ENCODE results near the gene GPATCH11. TPM values are rescaled to one million over a fixed set of nuclear protein-coding genes. Genes with fewer than 3 reads are reported as not detected.

The GPATCH11 gene
- total RNA-seq, 3 donors from 2014 or later = 17.0 to 18.4 (median 17.2) TPM

DNA sequence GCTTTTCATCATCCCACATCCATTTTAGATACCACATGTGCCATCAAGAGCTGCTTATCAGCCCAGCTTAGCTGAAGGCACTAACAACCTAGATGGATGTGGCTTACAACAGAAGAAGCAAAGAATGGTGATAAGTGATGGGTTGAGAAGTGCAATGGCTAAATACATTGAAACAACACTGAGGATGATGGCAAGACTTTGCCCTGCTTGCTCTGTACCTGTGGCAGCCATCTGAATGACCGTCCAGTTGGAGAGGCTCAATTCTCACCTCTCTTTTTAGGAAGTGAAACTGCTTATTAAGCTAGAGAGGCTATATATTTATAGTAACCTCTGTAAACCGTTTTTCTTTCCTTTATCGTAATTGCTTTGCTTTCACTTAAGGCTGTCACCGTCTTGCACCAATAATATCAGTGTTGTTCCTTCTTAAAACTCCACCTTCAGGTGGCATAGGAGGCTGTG, 5.7 kb downstream of the GPATCH11 start:
- peaks cover 26% of the 10 kb centered on the region for H3K36me3 Mint-ChIP-seq (ENCODE audit: insufficient read depth)
- H3K27me3 Mint-ChIP-seq (ENCODE audit: low read depth) = no peaks in the 10 kb centered on the region
- peaks cover 7% of the 10 kb centered on the region for H3K4me1 Mint-ChIP-seq (ENCODE audit: low read depth)
- no peaks in the 10 kb centered on the region for H3K9me3 Mint-ChIP-seq
- ATAC-seq (no peak), DNase-seq (no peak)
- H3K4me3 Mint-ChIP-seq = no peak overlapping the region

DNA sequence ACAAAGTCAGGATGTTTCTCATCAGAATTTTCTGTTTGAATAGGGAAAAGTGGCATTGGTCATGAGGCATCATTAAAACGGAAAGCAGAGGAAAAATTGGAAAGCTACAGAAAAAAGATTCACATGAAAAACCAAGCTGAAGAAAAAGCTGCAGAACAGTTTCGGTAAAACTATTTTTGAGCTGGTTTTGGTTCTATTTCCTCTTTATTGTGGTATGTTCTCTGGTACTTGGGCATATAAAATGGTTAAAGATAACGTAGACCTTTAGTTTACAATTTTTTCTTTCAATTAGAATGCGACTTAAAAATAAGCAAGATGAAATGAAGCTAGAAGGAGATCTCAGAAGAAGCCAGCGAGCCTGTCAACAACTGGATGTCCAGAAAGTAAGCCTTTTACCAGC, 7.6 kb downstream of the GPATCH11 start:
- Mint-ChIP-seq H3K9me3 (no peaks in the 10 kb centered on the region), H3K36me3 (ENCODE audit: insufficient read depth) (peaks cover 31% of the 10 kb centered on the region), H3K4me1 (ENCODE audit: low read depth) (peaks cover 3% of the 10 kb centered on the region), H3K4me3 (no peak overlapping the region), H3K27me3 (ENCODE audit: low read depth) (no peaks in the 10 kb centered on the region)
- no peak for DNase-seq
- ATAC-seq = no peak

DNA sequence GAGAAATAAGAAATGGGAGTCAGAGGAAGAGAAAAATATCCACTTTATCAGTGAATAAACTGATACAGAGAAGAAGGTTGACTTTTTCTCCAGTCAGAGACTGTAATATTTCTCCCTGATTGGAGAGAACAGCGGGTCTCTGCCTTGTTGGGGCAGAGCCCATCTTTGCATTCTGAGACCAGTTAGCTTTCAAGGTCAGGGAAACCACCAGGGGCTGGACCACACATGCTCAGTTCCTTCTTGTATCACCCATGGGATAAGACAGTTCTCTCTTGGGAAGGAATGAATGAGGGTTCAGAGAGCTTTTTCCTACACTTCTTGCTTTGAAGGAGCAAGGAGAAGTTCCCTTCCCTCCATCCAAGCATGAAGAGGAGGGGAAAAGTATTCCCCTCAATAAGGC, 12.2 kb downstream of the GPATCH11 start:
- Mint-ChIP-seq H3K9me3 (no peaks in the 10 kb centered on the region), H3K4me1 (ENCODE audit: low read depth) (no peaks in the 10 kb centered on the region), H3K36me3 (ENCODE audit: insufficient read depth) (peaks cover 45% of the 10 kb centered on the region), H3K27me3 (ENCODE audit: low read depth) (no peaks in the 10 kb centered on the region), H3K4me3 (no peak overlapping the region)
- ATAC-seq (no peak), DNase-seq (no peak)

DNA sequence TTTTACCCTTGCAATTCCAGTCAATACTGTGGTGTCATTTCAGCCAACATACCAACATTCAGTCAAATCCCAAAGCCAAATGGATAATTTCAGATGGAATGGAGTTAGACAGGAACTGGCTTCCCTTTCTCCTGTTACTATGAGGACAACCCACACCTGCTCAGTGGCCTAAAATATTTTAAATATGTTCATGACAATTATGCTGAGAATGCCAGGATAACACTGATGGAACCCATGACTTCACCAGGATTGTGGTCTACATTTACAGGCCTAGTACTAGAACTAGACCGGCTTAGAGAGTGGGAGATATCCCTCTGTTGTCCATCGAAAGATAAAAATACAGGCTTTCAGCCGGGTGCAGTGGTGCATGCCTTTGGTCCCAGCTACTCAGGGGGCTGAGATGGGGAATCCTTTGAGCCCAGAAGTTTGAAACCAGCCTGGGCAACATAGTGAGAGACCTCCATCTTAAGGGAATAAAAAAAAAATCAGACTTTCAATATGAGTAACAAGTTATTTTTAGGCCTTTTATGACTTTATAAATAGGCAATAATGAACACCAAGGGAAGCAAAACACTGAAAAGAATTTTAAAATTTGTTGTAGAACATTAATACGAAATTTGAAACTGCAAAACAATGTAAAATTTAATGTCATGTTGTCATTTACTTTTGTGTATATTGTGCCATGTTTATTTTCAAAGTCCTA, 14.2 kb downstream of the GPATCH11 start:
- ATAC-seq (no peak), DNase-seq (no peak)
- Mint-ChIP-seq H3K9me3 (no peaks in the 10 kb centered on the region), H3K27me3 (ENCODE audit: low read depth) (no peaks in the 10 kb centered on the region), H3K36me3 (ENCODE audit: insufficient read depth) (peaks cover 40% of the 10 kb centered on the region), H3K4me3 (no peak overlapping the region), H3K4me1 (ENCODE audit: low read depth) (no peaks in the 10 kb centered on the region)

DNA sequence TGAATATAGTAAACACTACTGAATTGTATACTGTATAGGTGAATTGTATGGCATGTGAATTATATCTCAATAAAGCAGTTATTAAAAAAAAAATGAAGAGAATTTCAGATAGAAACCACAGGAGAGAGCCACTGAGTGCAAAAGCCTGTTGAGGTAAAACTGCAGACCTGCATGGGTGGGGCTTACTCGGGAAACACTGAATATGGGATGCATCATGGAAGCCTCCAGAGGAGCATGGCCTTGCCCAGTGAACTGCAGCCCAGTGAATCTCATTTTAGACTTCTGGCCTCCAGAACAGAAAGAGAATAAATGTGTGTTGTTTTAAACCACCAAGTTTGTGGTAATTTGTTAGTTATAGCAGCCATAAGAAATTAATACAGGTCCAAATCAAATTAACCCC, 15.7 kb downstream of the GPATCH11 start:
- H3K4me1 Mint-ChIP-seq (ENCODE audit: low read depth) = no peaks in the 10 kb centered on the region
- DNase-seq = no peak
- peaks cover 37% of the 10 kb centered on the region for H3K36me3 Mint-ChIP-seq (ENCODE audit: insufficient read depth)
- no peaks in the 10 kb centered on the region for H3K27me3 Mint-ChIP-seq (ENCODE audit: low read depth)
- no peak overlapping the region for H3K4me3 Mint-ChIP-seq
- no peak for ATAC-seq
- no peaks in the 10 kb centered on the region for H3K9me3 Mint-ChIP-seq

DNA sequence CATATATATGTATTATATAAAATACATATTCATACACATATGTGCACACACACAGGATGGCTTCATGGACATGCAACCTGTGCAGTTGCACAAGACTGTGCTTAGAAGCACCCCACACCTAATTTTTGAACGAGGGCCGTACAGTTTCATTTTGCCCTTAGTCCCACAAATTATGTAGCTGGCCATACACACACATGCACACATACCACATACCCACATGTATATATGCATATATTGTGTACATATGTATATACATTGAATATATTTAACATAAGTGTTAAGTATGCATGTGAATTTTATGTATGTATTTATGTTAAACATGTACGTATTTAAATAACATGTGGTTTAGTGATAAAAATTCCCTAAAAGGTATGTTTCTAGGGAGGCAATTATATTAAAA, 18.3 kb downstream of the GPATCH11 start:
- Mint-ChIP-seq H3K36me3 (ENCODE audit: insufficient read depth) (peaks cover 46% of the 10 kb centered on the region), H3K9me3 (no peaks in the 10 kb centered on the region), H3K4me1 (ENCODE audit: low read depth) (no peaks in the 10 kb centered on the region), H3K4me3 (no peak overlapping the region), H3K27me3 (ENCODE audit: low read depth) (no peaks in the 10 kb centered on the region)
- no peak for ATAC-seq
- no peak for DNase-seq

DNA sequence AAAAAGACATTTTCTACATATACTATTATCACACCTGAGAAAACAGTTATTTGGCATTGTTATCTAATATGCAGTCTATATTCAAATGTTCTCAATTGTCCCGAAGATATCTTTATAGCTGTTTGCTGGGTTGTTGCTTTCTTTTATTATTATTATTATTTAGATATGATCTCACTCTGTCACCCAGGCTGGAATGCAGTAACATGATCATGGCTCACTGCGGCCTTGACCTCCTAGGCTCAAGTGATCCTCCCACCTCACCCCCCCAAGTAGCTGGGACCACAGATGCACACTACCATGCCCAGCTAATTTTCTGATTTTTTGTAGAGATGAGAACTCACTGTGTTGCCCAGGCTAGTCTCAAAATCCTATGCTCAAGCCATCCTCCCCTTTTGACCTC, 19.9 kb downstream of the GPATCH11 start:
- H3K36me3 Mint-ChIP-seq (ENCODE audit: insufficient read depth) = peaks cover 56% of the 10 kb centered on the region
- H3K4me1 Mint-ChIP-seq (ENCODE audit: low read depth) = no peaks in the 10 kb centered on the region
- no peak overlapping the region for H3K4me3 Mint-ChIP-seq
- H3K9me3 Mint-ChIP-seq = no peaks in the 10 kb centered on the region
- no peaks in the 10 kb centered on the region for H3K27me3 Mint-ChIP-seq (ENCODE audit: low read depth)
- no peak for ATAC-seq
- no peak for DNase-seq

DNA sequence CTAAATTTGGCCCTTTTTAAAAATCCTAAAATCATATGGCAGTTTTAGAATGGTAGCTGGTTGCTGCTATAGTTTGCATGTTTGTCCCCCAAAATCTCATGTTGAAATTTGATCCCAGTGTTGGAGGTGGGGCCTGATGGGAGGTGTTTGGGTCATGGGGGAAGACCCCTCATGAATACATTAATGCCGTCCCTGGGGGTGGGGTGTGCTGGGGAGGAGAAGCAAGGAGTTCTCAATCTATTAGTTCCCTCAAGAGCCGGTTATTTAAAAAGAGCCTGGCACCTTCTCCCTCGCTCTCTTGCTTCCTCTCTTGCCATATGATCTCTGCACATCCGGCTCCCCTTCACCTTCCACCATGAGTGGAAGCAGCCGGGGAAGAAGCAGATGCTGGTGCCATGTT, 20.8 kb downstream of the GPATCH11 start:
- H3K27me3 Mint-ChIP-seq (ENCODE audit: low read depth) = no peaks in the 10 kb centered on the region

DNA sequence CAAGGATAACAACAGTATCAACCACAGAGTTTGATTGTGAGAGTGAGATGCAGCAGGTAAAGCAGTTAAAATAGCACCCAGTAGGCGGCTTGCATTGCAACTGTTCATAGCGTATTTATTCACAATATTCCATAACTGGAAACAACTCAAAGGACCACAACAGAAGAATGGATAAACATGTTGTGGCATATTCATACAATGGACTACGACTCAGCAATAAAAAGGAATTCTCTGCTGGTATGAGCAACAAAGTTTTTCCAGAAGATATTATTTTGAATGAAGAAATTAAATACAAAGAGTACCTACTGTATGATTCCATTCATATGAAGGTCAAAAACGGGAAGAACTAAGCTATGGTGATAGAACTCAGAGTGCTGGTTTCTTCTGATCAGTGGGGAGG, 25.2 kb downstream of the GPATCH11 start:
- DNase-seq (no peak), ATAC-seq (no peak)
- H3K4me3 Mint-ChIP-seq = no peak overlapping the region
- H3K4me1 Mint-ChIP-seq (ENCODE audit: low read depth) = no peaks in the 10 kb centered on the region
- peaks cover 50% of the 10 kb centered on the region for H3K36me3 Mint-ChIP-seq (ENCODE audit: insufficient read depth)
- no peaks in the 10 kb centered on the region for H3K27me3 Mint-ChIP-seq (ENCODE audit: low read depth)
- H3K9me3 Mint-ChIP-seq = no peaks in the 10 kb centered on the region

More for the DNA sequence above, 20.8 kb downstream of the GPATCH11 start:
- DNase-seq (no peak), ATAC-seq (no peak)
- peaks cover 52% of the 10 kb centered on the region for H3K36me3 Mint-ChIP-seq (ENCODE audit: insufficient read depth)
- no peaks in the 10 kb centered on the region for H3K4me1 Mint-ChIP-seq (ENCODE audit: low read depth)
- H3K4me3 Mint-ChIP-seq = no peak overlapping the region
- no peaks in the 10 kb centered on the region for H3K9me3 Mint-ChIP-seq

DNA sequence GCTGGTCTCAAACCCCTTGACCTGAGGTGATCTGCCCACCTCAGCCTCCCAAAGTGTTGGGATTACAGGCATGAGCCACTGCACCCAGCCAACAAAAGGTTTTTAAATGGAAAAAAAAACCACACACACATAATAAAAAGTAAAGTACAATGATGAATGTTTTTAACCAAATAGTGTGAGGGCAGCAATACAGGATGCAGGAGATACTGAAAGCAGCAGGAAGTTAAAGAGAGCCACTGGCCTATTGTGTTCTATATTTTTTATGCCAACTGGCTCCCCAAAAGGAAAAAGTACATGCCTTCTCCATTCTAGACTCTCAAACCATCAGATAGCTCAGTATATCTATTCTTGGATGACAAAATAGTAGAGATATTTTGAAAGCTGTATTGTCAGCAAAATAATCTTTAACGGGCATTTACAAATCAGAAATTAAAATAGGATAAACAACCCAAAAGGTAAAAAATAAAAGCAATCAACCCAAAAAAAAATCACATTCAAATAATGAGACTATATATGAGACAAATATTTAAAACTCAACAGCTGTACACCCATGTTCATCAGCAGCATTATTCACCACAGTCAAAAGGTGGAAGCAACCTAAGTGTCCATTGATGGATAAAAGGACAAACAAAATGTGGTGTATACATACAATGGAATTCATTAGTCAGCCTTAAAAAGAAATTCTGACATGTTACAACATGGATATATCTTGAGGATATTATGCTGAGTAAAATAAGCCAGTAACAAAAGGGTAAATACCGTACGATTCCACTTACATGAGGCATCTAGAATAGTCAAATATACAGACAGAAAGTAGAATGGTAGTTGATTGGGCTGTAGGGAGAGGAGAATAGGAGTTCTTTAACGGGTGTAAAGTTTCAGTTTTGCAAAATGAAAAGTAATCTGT, 26.2 kb downstream of the GPATCH11 start:
- H3K4me3 Mint-ChIP-seq = no peak overlapping the region
- H3K9me3 Mint-ChIP-seq = no peaks in the 10 kb centered on the region
- H3K4me1 Mint-ChIP-seq (ENCODE audit: low read depth) = no peaks in the 10 kb centered on the region
- DNase-seq = no peak
- H3K36me3 Mint-ChIP-seq (ENCODE audit: insufficient read depth) = peaks cover 46% of the 10 kb centered on the region
- H3K27me3 Mint-ChIP-seq (ENCODE audit: low read depth) = no peaks in the 10 kb centered on the region
- no peak for ATAC-seq

DNA sequence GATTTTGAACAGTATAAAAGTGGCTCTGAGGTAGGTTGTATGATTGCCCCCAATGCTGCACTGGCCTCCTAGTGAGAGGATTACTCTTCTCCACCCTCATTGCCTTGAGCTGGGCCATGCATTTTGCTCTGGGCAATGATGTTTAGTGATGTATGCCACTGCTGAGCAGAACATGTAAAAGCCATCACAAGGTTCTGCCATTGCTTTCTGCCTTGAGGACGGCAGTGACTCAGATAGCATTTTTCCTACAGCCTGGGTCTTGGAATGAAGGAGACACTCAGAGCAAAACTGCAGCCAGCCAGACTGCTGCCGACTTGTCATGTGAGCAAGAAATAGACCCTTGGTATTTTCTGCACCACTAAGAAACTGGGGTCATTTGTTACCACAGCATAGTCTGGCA, 27.6 kb downstream of the GPATCH11 start:
- Mint-ChIP-seq H3K36me3 (ENCODE audit: insufficient read depth) (peaks cover 45% of the 10 kb centered on the region), H3K9me3 (no peaks in the 10 kb centered on the region), H3K27me3 (ENCODE audit: low read depth) (no peaks in the 10 kb centered on the region), H3K4me3 (no peak overlapping the region), H3K4me1 (ENCODE audit: low read depth) (peaks cover 3% of the 10 kb centered on the region)
- DNase-seq = no peak
- no peak for ATAC-seq

DNA sequence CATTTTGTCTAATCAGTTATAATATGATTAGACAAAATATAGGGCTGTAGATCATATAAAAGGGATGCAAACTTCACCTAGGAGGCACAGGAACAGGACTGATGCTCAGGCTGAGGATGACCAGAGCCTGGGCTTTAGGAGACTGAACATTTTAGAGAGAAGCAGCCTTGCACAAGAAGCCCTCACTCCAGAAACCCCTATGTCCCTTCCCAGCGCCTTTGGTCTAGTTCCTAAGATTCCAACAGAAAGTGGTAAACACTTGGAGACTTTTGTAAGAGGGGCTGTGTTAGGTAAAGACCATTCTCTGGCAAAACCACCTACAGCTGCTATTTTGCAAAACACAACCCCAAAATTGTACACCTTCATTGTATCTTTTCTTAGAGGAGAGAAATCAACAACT, 33.2 kb downstream of the GPATCH11 start:
- DNase-seq = no peak
- no peaks in the 10 kb centered on the region for H3K27me3 Mint-ChIP-seq (ENCODE audit: low read depth)
- no peak for ATAC-seq
- peaks cover 3% of the 10 kb centered on the region for H3K4me1 Mint-ChIP-seq (ENCODE audit: low read depth)
- H3K4me3 Mint-ChIP-seq = no peak overlapping the region
- H3K36me3 Mint-ChIP-seq (ENCODE audit: insufficient read depth) = peaks cover 29% of the 10 kb centered on the region
- no peaks in the 10 kb centered on the region for H3K9me3 Mint-ChIP-seq

DNA sequence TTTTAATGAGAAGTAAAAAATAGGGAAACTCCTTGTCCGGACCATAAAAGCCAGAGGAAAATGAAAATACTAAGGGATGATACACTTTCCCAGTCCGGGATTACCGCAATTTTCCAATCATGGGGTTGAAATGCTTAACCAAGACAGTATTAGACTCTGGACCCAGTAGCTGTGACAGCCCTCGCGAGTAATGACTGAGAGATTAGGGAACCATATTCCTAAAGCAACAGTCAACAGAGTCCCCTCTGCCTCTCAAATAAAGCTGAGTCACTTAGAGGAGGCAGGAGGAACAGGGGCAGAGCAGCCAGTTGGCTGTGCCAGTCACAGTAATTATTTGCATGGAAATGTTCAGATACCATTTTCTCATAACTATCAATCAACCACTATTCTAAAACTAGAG, 34.8 kb downstream of the GPATCH11 start:
- no peaks in the 10 kb centered on the region for H3K27me3 Mint-ChIP-seq (ENCODE audit: low read depth)
- no peak for DNase-seq
- H3K4me3 Mint-ChIP-seq = no peak overlapping the region
- ATAC-seq = no peak
- H3K36me3 Mint-ChIP-seq (ENCODE audit: insufficient read depth) = peaks cover 26% of the 10 kb centered on the region
- H3K4me1 Mint-ChIP-seq (ENCODE audit: low read depth) = peaks cover 3% of the 10 kb centered on the region
- no peaks in the 10 kb centered on the region for H3K9me3 Mint-ChIP-seq

DNA sequence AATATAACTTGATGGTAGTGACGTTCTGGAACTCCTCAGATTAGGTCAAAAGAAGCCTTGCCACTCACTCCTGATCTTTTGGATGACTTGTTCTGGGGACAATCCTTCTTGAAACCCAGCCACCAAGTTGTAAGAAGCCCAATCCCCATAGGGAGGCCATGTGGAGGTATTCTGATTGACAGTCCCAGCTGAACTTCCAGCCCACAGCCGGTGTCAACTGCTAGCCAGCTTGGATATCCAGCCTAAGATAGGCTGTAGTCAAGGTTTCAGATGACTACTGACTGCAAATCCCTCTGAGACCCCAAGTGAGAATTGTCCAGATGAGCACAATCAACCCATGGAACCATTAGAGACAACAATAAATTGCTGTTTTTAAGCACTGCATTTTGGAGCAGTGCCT, 41.1 kb downstream of the GPATCH11 start:
- no peaks in the 10 kb centered on the region for H3K4me1 Mint-ChIP-seq (ENCODE audit: low read depth)
- H3K9me3 Mint-ChIP-seq = no peaks in the 10 kb centered on the region
- H3K36me3 Mint-ChIP-seq (ENCODE audit: insufficient read depth) = peaks cover 41% of the 10 kb centered on the region
- no peaks in the 10 kb centered on the region for H3K27me3 Mint-ChIP-seq (ENCODE audit: low read depth)
- ATAC-seq (no peak), DNase-seq (no peak)
- H3K4me3 Mint-ChIP-seq = no peak overlapping the region

DNA sequence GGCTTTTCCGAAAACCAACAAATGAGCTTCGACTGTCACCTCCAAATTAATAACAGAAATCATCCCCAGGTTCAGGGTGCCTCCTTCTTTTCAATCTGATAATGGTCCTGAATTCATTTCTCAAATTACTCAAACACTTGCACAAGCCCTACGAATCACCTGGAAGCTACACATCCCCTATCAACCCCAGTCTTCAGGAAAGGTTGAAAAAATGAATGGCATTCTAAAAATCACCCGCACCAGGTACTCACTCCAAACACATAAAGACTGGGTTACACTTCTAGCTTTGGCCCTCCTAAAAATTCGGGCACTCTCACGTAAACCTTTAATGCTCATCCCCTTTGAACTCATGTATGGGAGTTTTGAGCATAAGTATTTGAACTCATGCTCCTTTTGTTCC, 48.6 kb downstream of the GPATCH11 start:
- ATAC-seq (no peak), DNase-seq (no peak)
- H3K4me1 Mint-ChIP-seq (ENCODE audit: low read depth) = no peaks in the 10 kb centered on the region
- H3K4me3 Mint-ChIP-seq = no peak overlapping the region
- H3K9me3 Mint-ChIP-seq = no peaks in the 10 kb centered on the region
- no peaks in the 10 kb centered on the region for H3K27me3 Mint-ChIP-seq (ENCODE audit: low read depth)
- H3K36me3 Mint-ChIP-seq (ENCODE audit: insufficient read depth) = peaks cover 52% of the 10 kb centered on the region

All from activated T-cell treated with anti-CD3 and anti-CD28 coated beads, Interleukin-2, amount 50 U/mL, for 4 hours (primary cell).